ENCODE measurements around the gene PRRG4.
"Not testable (repeated sequence)": the region's sequence is repeated elsewhere in the genome, so short reads cannot be mapped to it uniquely, and the experiment has no call there.

PRRG4 gene

GRCh38 chr11:32829680-32830412 is at the start of gene PRRG4:
Gene PRRG4, plus strand, starts transcription at chr11:32829927. Its CDS starts 603 bp downstream, at chr11:32830530.
- peak; percentile 37 for DNase-seq

DNA sequence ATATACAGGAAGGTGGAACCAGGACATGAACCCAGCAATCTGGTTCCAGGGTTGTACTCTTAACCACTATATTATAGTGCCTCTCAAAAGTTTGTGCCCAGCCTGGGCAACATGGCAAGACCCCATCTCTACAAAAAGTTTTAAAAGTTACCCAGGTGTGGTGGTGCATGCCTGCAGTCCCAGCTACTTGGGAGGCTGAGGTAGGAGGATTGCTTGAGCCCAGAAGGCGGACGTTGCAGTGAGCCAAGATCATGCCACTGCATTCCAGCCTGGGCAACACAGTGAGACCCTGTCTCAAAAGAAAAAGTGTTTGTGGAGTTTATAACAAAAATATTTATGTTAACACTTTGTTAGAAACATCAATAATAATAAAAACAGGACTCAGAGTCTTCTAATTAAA is 48.9 kb upstream of the PRRG4 start:
- not testable (repeated sequence) for DNase-seq

DNA sequence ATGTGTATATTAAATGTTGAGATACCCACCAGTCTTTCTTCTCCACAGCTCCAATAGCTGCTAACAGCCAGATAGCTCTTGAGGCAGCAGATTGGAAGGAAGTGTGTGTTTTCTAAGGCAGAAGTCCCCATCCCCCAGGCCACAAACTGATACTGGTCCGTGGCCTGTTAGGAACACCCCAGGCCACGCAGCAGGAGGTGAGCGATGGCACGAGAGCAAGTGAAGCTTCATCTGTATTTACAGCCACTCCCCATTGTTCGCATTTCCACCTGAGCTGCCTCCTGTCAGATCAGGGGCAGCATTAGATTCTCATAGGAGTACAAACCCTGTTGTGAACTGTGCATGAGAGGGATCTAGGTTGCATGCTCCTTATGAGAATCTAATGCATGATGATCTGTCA is 48.0 kb upstream of the PRRG4 start:
- no peak for DNase-seq

DNA sequence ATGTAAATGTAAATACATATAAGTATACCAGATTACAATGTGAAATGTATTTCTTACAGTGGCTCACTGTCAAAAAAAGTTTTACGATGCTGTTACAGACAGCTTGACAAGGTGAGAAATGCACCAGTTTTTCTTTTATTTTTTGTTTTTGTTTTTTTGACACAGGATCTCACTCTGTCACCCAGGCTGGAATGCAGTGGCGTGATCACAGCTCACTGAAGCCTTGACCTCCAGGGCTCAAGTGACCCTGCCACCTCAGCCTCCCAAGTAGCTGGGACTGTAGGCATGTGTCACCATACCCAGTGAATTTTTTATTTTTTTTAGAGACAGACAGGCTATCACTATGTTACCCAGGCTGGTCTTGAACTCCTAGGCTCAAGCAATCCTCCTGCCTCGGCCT is 44.5 kb upstream of the PRRG4 start:
- no peak for DNase-seq

GRCh38 chr11:32786811-32787210 is 42.9 kb upstream of the PRRG4 start:
- DNase-seq, result no peak

GRCh38 chr11:32790916-32791315 is 38.8 kb upstream of the PRRG4 start:
- DNase-seq, result no peak

DNA sequence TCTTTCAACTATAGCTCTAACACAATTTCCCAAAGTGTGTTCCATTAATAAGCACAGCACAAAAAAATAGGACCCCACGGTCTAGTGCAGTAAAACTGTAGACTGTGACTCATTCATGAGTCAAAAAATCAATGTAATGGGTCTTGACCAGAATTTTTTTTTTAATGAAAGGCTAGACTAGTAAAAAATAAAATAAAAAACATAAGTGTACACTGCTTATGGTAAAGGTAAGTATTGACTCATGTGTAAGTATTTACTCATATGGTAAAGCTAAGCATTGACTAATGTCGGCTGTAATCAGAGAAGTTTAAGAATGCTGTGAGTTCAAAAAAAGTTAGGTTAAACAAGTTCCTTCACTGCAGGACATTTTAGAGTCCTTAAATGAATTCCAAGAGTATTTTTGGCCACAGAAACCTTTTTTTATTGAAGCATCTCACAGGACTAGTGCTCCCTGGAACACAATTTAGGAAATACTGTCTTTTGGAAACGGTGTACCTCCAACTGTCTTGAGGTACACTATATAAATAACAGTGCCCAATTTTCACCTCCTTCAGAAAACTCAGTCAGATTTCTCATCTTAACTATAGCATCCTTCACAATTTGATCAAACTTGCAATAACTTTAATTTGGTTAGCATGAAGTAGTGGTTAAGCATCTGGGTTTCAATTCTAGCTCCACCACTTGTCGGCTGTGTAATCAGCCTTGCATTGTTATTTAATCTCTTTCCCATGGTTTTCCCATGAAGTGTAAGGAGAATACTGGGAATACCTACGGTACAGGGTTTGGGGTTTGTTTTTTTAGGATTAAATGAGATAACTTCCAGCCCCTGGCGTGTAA is 37.4 kb upstream of the PRRG4 start:
- no peak for DNase-seq

DNA sequence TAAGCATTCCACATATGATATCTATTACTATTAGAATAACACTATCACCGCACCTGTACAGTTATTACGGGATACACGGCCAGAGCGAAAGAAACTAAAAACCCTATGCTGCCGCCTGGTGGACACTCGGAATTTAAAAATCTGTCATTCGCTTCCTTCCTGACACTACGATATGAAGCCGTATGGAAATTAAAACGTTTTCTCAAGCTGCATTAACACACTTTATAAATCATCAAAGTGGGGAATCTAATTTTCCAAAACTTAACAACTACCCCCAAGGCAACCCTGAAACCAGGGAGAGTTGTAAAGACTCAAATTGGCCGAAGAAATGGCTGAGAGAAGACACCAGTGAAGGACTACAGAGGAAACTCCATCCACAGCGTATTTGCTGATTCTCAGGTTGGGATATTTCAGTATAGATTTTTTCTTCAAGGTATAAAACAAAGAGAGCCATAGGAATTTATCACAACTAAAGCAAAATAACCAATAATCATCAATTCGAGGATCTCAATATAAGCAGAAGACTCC is 36.7 kb upstream of the PRRG4 start:
- no peak for DNase-seq

GRCh38 chr11:32794439-32794838 is 35.3 kb upstream of the PRRG4 start, which contains the start of gene CCDC73:
Gene CCDC73, minus strand, starts transcription at chr11:32794662. Its CDS starts 34,419 bp downstream, at chr11:32760243.
- no peak for DNase-seq

DNA sequence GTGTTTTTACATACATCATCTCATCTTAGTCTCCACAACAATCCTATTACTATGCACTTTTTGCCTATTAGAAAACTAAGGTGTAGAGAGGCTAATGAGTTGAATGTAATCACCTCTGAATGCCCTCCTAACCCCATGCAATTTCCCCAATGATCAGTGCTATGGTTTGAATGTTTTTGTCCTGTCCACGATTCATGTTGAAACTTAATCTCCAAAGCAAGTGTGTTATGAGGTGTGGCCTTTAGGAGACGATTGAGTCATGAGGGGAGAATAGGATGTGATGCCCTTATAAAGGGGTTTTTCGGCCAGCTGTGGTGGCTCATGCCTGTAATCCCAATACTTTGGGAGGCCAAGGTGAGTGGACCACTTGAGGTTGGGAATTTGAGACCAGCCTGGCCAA is 33.3 kb upstream of the PRRG4 start:
- DNase-seq, result no peak

DNA sequence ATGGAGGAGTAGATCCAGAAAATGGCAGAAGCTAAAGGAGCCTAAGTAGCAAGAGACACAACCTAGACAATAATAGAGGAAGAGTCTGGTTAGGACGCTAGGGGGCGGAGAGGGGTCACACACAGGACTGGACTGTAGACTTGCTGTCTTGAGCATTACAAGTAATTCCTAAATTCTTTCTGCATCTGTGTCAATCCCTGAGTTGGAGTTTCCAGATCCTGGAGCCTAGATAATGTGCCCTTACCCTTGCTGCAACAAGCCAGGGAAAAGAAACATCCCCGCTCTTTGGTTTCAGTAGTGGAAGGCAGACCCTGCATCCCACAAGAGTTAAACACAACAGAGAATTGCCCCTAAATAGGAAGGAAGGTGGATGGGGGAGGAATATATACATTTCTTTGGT is 20.4 kb upstream of the PRRG4 start:
- DNase-seq, result peak; percentile 7

DNA sequence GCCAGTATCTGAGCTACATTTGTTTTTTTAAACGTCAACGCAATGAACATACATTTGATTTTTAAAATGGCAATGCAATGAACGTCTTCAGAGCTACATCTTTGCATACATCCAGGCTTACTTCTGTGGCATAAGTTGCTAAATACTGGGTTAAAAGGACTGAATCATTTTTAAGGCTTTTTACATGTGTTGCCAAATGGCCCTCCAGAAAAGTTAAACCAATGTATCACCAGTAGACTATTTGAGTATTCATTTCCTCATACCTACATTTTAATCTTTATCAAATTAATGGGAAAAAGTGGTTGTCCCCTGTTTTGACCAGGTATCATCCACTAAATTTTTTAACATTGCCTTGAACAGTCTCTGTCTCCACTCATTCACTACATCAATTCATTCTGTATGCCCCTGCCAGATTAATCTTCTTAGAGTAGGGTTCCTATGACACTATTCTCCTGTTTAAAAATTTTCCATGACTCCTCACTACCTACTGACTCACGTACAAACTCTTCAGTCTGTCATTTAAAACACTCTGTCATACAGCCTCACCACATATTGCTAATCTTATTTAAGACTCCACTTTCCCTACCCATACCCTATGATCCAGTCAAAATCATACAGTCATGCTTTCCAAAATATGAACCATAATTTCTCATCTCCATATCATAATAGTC is 12.4 kb upstream of the PRRG4 start:
- DNase-seq, result no peak

DNA sequence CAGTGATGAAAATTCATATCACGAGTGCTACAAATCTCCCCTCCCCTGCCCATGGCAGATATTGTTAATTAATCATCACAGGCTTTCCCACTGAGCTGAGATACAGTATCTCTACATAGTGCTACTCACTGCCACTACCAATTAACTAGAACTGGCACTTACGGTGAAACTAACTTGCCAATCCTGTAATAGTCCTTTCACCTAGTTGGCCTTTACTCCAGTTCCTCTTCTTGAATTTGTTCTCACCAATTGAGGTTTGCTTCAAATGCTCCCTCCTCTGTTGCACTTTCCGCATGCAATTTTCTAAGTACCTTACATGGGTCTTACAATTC is 11.9 kb upstream of the PRRG4 start:
- no peak for DNase-seq

DNA sequence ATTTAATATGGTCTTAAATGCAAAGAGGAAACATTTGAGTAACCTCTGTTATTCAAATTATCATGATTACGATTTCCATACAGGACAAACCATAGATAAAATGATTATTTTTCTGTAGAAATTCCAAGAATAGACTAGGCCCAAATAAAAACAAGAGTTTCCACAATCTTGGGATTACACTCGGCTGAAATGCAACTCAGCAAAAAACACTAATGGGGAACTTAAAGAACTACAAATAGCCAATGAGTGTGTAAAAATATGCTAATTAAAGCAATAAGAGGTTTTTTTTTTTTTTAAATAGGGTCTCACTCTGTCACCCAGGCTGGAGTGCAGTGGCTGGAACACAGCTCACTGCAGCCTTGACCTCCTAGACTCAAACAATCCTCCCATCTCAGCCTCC is 10.5 kb upstream of the PRRG4 start:
- no peak for DNase-seq

- DNase-seq, result no peak
Observed at GRCh38 chr11:32820497-32820896, 9.2 kb upstream of the PRRG4 start.

DNA sequence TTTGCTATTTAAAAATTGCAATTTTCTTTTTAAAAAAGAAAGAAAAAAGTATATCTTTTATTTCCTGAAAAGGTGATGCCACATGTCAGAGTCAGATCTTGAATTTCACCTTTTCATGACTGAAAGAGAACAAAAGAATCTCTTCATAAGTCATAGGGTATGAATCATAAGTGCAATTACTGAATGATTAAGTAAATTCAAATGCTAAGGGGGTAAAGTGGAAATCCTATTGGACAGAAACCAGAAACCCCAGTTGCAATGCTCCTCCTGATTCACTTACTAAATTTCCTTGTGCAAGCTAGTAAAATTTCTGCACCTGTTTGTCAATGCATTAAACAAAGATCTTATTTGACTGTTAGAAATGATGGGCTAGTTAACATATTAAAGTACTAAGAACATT is 8.2 kb upstream of the PRRG4 start:
- DNase-seq, result no peak

- DNase-seq, result no peak
Observed at GRCh38 chr11:32821917-32822560, 7.7 kb upstream of the PRRG4 start.

DNA sequence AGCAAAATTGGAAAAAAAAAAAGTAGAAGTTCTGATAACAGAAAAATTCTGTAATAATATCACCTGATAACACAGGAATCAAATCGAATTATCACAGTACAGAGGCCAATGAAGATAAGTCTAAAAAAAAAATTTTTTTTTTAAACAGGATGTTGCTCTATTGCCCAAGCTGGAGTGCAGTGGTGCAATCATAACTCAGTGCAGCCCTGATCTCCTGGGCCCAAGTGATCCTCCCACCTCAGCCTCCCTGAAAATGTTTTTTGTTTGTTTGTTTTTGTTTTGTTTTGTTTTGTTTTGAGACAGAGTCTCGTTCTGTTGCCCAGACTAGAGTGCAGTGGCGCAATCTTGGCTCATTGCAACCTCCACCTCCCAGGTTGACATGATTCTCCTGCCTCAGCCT is 6.1 kb upstream of the PRRG4 start:
- DNase-seq, result not testable (repeated sequence)

DNA sequence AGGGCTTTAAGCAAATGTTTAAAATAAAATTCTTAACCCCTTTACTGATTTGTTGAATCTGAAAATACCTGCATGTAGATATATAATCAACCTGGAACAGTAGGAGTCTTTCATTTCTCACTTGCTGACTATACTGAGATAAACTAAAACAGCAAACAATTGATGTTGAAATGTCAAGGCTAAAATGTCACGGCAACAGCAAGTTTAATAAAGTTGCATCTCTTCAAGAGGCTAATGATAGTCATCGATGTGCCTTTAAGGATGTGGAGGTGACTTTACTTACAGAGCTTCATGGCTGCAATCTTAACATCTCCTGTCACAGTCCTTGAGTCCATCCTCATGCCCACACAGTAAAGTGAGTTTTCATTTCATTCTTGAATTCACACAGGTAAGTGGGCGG is 3.6 kb upstream of the PRRG4 start:
- no peak for DNase-seq

- no peak for DNase-seq
Observed at GRCh38 chr11:32827276-32827675, 2.5 kb upstream of the PRRG4 start.

- no peak for DNase-seq
Observed at GRCh38 chr11:32829157-32829679, 509 bp upstream of the PRRG4 start.

- DNase-seq, result peak; percentile 20
Observed at GRCh38 chr11:32830413-32830738, 649 bp downstream of the PRRG4 start.

DNA sequence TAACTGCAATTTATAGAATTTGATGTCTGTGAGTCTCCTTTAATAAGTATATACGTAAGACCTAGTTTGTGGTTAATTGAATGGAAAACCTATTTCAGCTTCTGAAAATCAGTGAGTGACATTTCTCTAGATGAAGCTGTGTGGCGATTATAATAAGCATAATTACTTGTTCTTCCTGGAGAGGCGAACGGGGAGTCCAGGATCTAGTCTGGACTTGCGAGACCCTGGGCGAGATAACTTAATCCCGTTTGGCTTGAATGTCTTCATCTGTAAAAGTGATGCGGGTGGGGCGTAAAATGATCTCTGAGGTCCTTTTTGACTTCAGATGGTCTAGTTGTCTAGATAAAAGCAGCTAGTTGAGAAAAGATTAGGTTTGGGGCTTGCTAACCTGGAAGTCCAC is 1.1 kb downstream of the PRRG4 start:
- no peak for DNase-seq
